Amniotic stem cell (primary cell): Measurements from ENCODE around the gene AMFR.

Source experiments
- DNase-seq: peaks from one replicate; lab custom pipeline; 2025; lab: John Stamatoyannopoulos, UW

The AMFR gene

GRCh38 chr16:56330476-56330875 lies 94.9 kb downstream of the AMFR start:
- DNase-seq = no peak

GRCh38 chr16:56329887-56330286 lies 95.5 kb downstream of the AMFR start:
- DNase-seq = no peak

- DNase-seq = no peak
Measured at GRCh38 chr16:56328276-56329022, 96.9 kb downstream of the AMFR start.

GRCh38 chr16:56327929-56328258 lies 97.5 kb downstream of the AMFR start:
- no peak for DNase-seq

- no peak for DNase-seq
Measured at GRCh38 chr16:56327071-56327928, 98.0 kb downstream of the AMFR start.

GRCh38 chr16:56325956-56326355 lies 99.4 kb downstream of the AMFR start:
- no peak for DNase-seq

GRCh38 chr16:56324406-56324805 lies 100.9 kb downstream of the AMFR start:
- DNase-seq = no peak

GRCh38 chr16:56321571-56321970 lies 103.8 kb downstream of the AMFR start:
- no peak for DNase-seq

- DNase-seq = no peak
Measured at GRCh38 chr16:56320811-56321558, 104.4 kb downstream of the AMFR start.

- DNase-seq = no peak
Measured at GRCh38 chr16:56320056-56320455, 105.3 kb downstream of the AMFR start.

- DNase-seq = no peak
Measured at GRCh38 chr16:56319376-56319775, 106.0 kb downstream of the AMFR start.

GRCh38 chr16:56318827-56319140 lies 106.6 kb downstream of the AMFR start:
- no peak for DNase-seq

GRCh38 chr16:56317998-56318826 lies 107.1 kb downstream of the AMFR start:
- DNase-seq = peak; percentile 26

- no peak for DNase-seq
Measured at GRCh38 chr16:56316545-56316944, 108.8 kb downstream of the AMFR start.

- no peak for DNase-seq
Measured at GRCh38 chr16:56315955-56316354, 109.4 kb downstream of the AMFR start.

GRCh38 chr16:56314244-56314850 lies 111.0 kb downstream of the AMFR start:
- no peak for DNase-seq

- no peak for DNase-seq
Measured at GRCh38 chr16:56312556-56312955, 112.8 kb downstream of the AMFR start.

- no peak for DNase-seq
Measured at GRCh38 chr16:56312028-56312300, 113.4 kb downstream of the AMFR start.
